Activated CD8-positive, alpha-beta T cell treated with anti-CD3 and anti-CD28 coated beads for 36 hours (primary cell): Measurements from ENCODE around the gene CDK13. TPM values are rescaled to one million over a fixed set of nuclear protein-coding genes. Genes with fewer than 3 reads are reported as not detected.

Source experiments
- ATAC-seq: fragments of 200-7000 bp; cut with Tn5 transposase; one replicate; pipeline ENCODE4 v1.10.0; 2021; ENCODE audit warnings: mild to moderate bottlenecking, moderate library complexity
- CTCF ChIA-PET: fragments of 350-600 bp; sonication (Branson Sonifier 250); formaldehyde crosslinking; loops from one replicate; lab custom pipeline; 2021; ENCODE audit warnings: antibody characterized with exemption; lab: Charles Lee
- POLR2A ChIA-PET: fragments of 350-600 bp; sonication (Branson Sonifier 250); formaldehyde crosslinking; loops from one replicate; lab custom pipeline; 2021; ENCODE audit warnings: antibody characterized with exemption; lab: Charles Lee
- DNase-seq: peaks from one replicate; pipeline ENCODE4 v3.0.0-alpha.2; 2020
- H3K27ac Mint-ChIP-seq: one replicate; pipeline ENCODE4 v1.8.0; 2021; ENCODE audit warnings: mild to moderate bottlenecking, mixed read lengths
- H3K27me3 Mint-ChIP-seq: one replicate; pipeline ENCODE4 v1.8.0; 2021; ENCODE audit warnings: mixed read lengths
- H3K36me3 Mint-ChIP-seq: one replicate; pipeline ENCODE4 v1.8.0; 2021; ENCODE audit warnings: low read depth, mixed read lengths
- H3K4me1 Mint-ChIP-seq: one replicate; pipeline ENCODE4 v1.8.0; 2021; ENCODE audit warnings: low read depth, mixed read lengths
- H3K4me3 Mint-ChIP-seq: one replicate; pipeline ENCODE4 v1.8.0; 2021; ENCODE audit warnings: mild to moderate bottlenecking, moderate library complexity, mixed read lengths
- H3K9me3 Mint-ChIP-seq: one replicate; pipeline ENCODE4 v1.8.0; 2021; ENCODE audit warnings: mixed read lengths
- CTCF ChIP-seq: fragments of 200-600 bp; IDR thresholded peaks from one replicate; pipeline ENCODE4 v1.8.0; 2022; ENCODE audit warnings: antibody characterized with exemption, mild to moderate bottlenecking
- intact Hi-C: fragments of 100-400 bp; cut with micrococcal nuclease; formaldehyde crosslinking; loops from one replicate; pipeline ENCODE4 v1.10.0; 2022
- total RNA-seq, 2 experiments: library from RNA; stranded (reverse); gene quantifications; one replicate each; pipeline ENCODE4 v1.2.3, GENCODE V29; 2021

CDK13 gene
- total RNA-seq = 10 to 100 TPM; 31.6 to 32.2 TPM

GRCh38 chr7:39949971-39950472 is at the start of gene CDK13:
Gene CDK13 (plus strand): TSS chr7:39950256. CDS start chr7:39950642, 386 bp downstream.
- H3K4me3 Mint-ChIP-seq = peak within 1 kb of the TSS; percentile 90
- ATAC-seq (peak; percentile 50), DNase-seq (peak; percentile 93)
- no peaks in the 10 kb centered on the region for H3K27me3 Mint-ChIP-seq
- TF ChIP-seq CTCF = no peak
- peak within 1 kb of the TSS; percentile 99 for H3K27ac Mint-ChIP-seq
- H3K36me3 Mint-ChIP-seq = peaks cover 15% of the 10 kb centered on the region
- ChIA-PET CTCF (interaction anchor here (0.9 to 4.1 kb wide), 4 partner anchors 89 to 103 kb away, joined by 3 to 24 read pairs (median 4); no protein-coding TSS in a partner anchor), POLR2A (interaction anchor here (0.8 to 1.8 kb wide), 8 partner anchors 10 to 324 kb away, joined by 3 to 9 read pairs (median 3); no protein-coding TSS in a partner anchor)
- no peaks in the 10 kb centered on the region for H3K9me3 Mint-ChIP-seq
- peaks cover 27% of the 10 kb centered on the region for H3K4me1 Mint-ChIP-seq
- intact Hi-C loops = loop anchor here (5.0 kb wide), 1 partner anchor 37 kb away; no protein-coding TSS in a partner anchor

DNA sequence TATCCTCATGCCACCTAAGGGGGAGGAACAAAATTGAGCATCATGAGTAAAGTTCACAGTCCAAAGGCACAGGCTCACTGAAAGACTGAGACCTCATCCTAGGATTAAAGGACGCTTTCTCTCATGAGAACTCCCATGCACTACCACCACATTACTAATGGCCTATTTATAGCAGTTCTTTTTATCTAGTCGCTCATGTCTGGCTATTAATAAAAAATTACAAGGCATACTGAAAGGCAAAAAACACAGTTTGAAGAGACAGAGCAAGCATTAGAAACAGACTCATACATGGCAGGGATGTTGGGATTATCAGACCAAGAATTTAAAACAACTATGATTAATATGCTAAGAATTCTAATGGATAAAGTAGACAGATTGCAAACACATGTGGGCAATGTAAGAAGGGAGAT is 46.0 kb upstream of the CDK13 start:
- H3K27ac Mint-ChIP-seq = no peak overlapping the region
- DNase-seq = no peak
- H3K9me3 Mint-ChIP-seq = peaks cover 5% of the 10 kb centered on the region
- no peaks in the 10 kb centered on the region for H3K36me3 Mint-ChIP-seq
- TF ChIP-seq CTCF = no peak
- intact Hi-C loops = no loop called here
- no peaks in the 10 kb centered on the region for H3K27me3 Mint-ChIP-seq
- POLR2A ChIA-PET = no interaction called here
- no peaks in the 10 kb centered on the region for H3K4me1 Mint-ChIP-seq
- ATAC-seq = no peak
- no peak overlapping the region for H3K4me3 Mint-ChIP-seq
- CTCF ChIA-PET = interaction anchor here (1.1 to 1.4 kb wide), 2 partner anchors 9 to 148 kb away, joined by 3 to 4 read pairs; no protein-coding TSS in a partner anchor

DNA sequence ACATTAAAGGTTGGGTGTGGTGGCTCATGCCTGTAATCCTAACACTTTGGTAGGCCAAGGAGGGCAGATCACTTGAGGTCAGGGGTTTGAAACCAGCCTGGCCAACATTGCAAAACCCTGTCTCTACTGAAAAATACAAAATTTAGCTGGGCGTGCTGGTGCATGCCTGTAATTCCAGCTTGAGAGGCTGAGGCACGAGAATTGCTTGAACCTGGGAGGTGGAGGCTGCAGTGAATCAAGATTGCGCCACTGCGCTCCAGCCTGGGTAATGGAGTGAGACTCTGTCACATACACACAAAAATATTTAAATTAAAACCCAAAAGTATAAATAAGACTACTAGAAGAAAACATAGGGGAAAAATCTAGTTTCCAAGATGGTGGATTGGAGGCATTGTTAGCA is 41.9 kb upstream of the CDK13 start:
- ATAC-seq = no peak
- Mint-ChIP-seq H3K4me3 (no peak overlapping the region), H3K4me1 (no peaks in the 10 kb centered on the region), H3K36me3 (no peaks in the 10 kb centered on the region), H3K27ac (no peak overlapping the region), H3K27me3 (no peaks in the 10 kb centered on the region), H3K9me3 (peaks cover 10% of the 10 kb centered on the region)
- intact Hi-C loops = no loop called here
- DNase-seq = no peak
- POLR2A ChIA-PET = no interaction called here
- TF ChIP-seq CTCF = no peak
- CTCF ChIA-PET = no interaction called here

GRCh38 chr7:39908973-39909372 is 41.1 kb upstream of the CDK13 start:
- no peak for TF ChIP-seq CTCF
- no peak for DNase-seq
- Mint-ChIP-seq H3K36me3 (no peaks in the 10 kb centered on the region), H3K4me1 (no peaks in the 10 kb centered on the region), H3K9me3 (peaks cover 10% of the 10 kb centered on the region), H3K27ac (no peak overlapping the region), H3K27me3 (no peaks in the 10 kb centered on the region), H3K4me3 (no peak overlapping the region)
- no peak for ATAC-seq
- ChIA-PET CTCF (interaction anchor here (1.9 kb wide), 1 partner anchor 13 kb away, joined by 7 read pairs; no protein-coding TSS in a partner anchor), POLR2A (no interaction called here)
- intact Hi-C loops = no loop called here

DNA sequence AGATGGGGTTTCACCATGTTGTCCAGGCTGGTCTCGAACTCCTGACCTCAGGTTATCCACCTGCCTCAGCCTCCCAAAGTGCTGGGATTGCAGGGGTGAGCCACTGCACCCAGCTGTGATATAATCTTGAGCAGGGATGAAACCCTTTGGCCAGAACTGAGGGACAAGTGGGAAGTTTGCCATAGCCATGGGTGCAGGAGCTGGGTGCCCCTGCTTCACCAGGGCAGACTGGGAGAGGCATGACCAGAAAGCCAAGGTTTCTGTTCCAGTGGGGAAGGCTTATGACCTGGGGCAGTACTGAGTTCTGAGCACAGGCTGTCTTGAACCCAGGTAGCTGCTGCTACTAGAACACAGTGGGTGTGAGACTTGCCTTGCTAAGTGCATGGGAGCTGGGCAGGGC is 40.5 kb upstream of the CDK13 start:
- ATAC-seq (no peak), DNase-seq (no peak)
- intact Hi-C loops = no loop called here
- POLR2A ChIA-PET = no interaction called here
- no peaks in the 10 kb centered on the region for H3K27me3 Mint-ChIP-seq
- H3K4me3 Mint-ChIP-seq = no peak overlapping the region
- H3K9me3 Mint-ChIP-seq = peaks cover 10% of the 10 kb centered on the region
- CTCF ChIA-PET = interaction anchor here (1.9 kb wide), 1 partner anchor 13 kb away, joined by 7 read pairs; no protein-coding TSS in a partner anchor
- no peak overlapping the region for H3K27ac Mint-ChIP-seq
- H3K36me3 Mint-ChIP-seq = no peaks in the 10 kb centered on the region
- TF ChIP-seq CTCF = no peak
- no peaks in the 10 kb centered on the region for H3K4me1 Mint-ChIP-seq
